Suprapubic skin (tissue), 4 donors: ENCODE data around the gene FAT2. TPM values are rescaled to one million over a fixed set of nuclear protein-coding genes. Genes with fewer than 3 reads are reported as not detected.
"Not testable (repeated sequence)": the region's sequence is repeated elsewhere in the genome, so short reads cannot be mapped to it uniquely, and the experiment has no call there.

ENCODE experiments used
- DNase-seq, 2 donors: peaks; one replicate each; pipeline ENCODE4 v3.0.0-alpha.2; 2019; ENCODE audit warnings: low spot score in 2 of 2
- H3K27ac ChIP-seq: fragments of 200-600 bp; sonication (generic); one replicate; pipeline ENCODE4 v1.5.1; 2019
- H3K27me3 ChIP-seq: fragments of 200-600 bp; sonication (generic); one replicate; pipeline ENCODE4 v1.5.1; 2019
- H3K36me3 ChIP-seq: fragments of 200-600 bp; sonication (generic); one replicate; pipeline ENCODE4 v1.5.1; 2019
- H3K4me1 ChIP-seq: fragments of 200-600 bp; sonication (generic); one replicate; pipeline ENCODE4 v1.5.1; 2019
- H3K4me3 ChIP-seq: fragments of 200-600 bp; sonication (generic); one replicate; pipeline ENCODE4 v1.5.1; 2019; ENCODE audit warnings: mild to moderate bottlenecking
- H3K9me3 ChIP-seq: fragments of 200-600 bp; sonication (generic); one replicate; pipeline ENCODE4 v1.5.1; 2019
- EP300 ChIP-seq: sonication (generic); formaldehyde crosslinking; IDR thresholded peaks from one replicate; pipeline ENCODE4 v1.6.1; 2017; ENCODE audit warnings: antibody characterized with exemption
- POLR2A ChIP-seq, 2 donors: fragments of 450-650 bp; IDR thresholded peaks; one replicate each; pipeline ENCODE4 v1.6.1; 2017; ENCODE audit warnings: antibody characterized with exemption in 2 of 2, mild to moderate bottlenecking in 2 of 2, moderate library complexity in 2 of 2
- POLR2AphosphoS5 ChIP-seq, 3 donors: sonication (generic); formaldehyde crosslinking; IDR thresholded peaks; one replicate each; pipeline ENCODE4 v1.6.1; 2017; ENCODE audit warnings: antibody characterized with exemption in 3 of 3
- WGBS: methylation state at CpG from one replicate; pipeline ENCODE4 v1.1.5; 2018; 5-methylcytosine and 5-hydroxymethylcytosine counted together
- total RNA-seq, 4 donors: library from RNA; depleted of rRNA; stranded (reverse); fragments of >200 nt; gene quantifications; one replicate each; pipeline ENCODE4 v1.1.0, GENCODE V29; 2016
- TF ChIP-seq, protein P1 (sequence below), 2 donors: fragments of 200-600 bp in 1 of 2; fragments of 450-650 bp in 1 of 2; sonication (generic) in 1 of 2; IDR thresholded peaks; one replicate each; pipeline ENCODE4 v1.5.1; 2016 to 2019; ENCODE audit warnings: antibody characterized with exemption in 2 of 2, mild to moderate bottlenecking in 1 of 2, moderate library complexity in 1 of 2

Gene FAT2
- total RNA-seq, 4 donors from 2014 or later: 107 to 205 (median 164) TPM

DNA sequence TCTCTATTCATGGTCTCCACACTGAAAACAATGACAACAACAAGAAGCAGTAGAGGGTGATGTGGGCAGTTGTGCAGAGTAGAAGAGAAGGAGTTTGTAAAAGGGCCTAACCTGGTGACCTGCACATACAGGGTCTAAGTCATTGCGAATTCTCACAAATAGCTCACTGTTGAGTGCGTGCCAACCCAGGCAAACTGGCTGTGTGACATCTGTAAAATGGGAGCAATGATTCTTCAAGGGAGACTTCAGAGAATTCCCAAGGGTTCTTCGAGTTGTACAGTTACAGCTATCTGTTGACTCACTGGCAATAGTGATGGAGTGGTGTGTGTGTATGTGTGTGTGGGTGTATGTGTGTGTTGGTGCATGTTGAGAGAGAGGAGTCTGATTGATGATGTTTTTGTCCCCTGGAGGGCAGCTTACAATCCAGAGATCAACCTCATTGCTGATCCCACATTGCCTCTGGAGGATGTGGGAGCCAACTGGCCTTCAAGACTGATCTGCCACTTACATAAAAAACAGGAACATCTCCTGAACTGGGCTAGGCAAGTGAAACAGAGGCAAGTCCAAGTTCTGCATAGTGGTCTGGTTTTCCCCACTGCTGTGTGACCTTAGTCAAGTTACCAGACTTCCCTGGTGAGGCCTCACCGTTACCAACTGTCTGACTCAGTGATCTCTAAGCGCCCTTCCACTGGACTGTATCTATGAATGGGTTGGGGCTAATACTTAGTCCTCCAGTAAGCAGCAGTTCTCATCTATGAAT is 3.2 kb downstream of the FAT2 start:
- WGBS: 71% methylated on average over 5 of the region's 5 CpGs

DNA sequence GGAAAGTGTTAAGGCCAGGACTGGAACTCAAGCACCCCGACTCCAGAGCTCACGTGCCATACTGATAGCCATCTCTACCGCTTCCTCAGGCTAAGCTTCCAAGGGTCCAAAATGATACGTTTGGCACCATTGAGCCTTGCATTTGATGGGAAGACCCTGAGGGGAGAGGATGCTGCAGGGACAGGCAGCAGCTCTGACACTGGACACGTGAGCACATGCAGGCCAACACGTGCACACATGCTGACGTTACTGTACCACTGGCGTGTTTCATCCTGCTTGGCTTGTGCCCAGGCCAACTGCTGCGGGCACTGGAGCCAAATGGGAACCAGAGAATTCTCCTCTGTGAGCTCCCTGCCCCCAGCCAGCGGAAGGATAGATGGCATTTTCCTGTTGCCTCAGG is 5.2 kb downstream of the FAT2 start:
- Histone ChIP-seq H3K4me1 (peaks cover 64% of the 10 kb centered on the region), H3K27me3 (no peaks in the 10 kb centered on the region), H3K4me3 (no peak overlapping the region), H3K27ac (peak overlapping the region; percentile 64), H3K9me3 (no peaks in the 10 kb centered on the region), H3K36me3 (no peaks in the 10 kb centered on the region)
- 38% methylated on average over 10 of the region's 10 CpGs for WGBS
- no peak for TF ChIP-seq POLR2A (IDR thresholded peaks at IDR 0.05)
- TF ChIP-seq POLR2AphosphoS5 (IDR thresholded peaks at IDR 0.05): peak in 2 of 3 donors; percentile 85 to 88
- DNase-seq: peak in 1 of 2 donors; percentile 76

More for the DNA sequence above, 3.2 kb downstream of the FAT2 start:
- no peaks in the 10 kb centered on the region for H3K36me3 ChIP-seq
- H3K4me1 ChIP-seq: peaks cover 54% of the 10 kb centered on the region
- DNase-seq: no peak
- no peaks in the 10 kb centered on the region for H3K9me3 ChIP-seq
- H3K27ac ChIP-seq: no peak overlapping the region
- no peaks in the 10 kb centered on the region for H3K27me3 ChIP-seq
- TF ChIP-seq, protein P1, sequence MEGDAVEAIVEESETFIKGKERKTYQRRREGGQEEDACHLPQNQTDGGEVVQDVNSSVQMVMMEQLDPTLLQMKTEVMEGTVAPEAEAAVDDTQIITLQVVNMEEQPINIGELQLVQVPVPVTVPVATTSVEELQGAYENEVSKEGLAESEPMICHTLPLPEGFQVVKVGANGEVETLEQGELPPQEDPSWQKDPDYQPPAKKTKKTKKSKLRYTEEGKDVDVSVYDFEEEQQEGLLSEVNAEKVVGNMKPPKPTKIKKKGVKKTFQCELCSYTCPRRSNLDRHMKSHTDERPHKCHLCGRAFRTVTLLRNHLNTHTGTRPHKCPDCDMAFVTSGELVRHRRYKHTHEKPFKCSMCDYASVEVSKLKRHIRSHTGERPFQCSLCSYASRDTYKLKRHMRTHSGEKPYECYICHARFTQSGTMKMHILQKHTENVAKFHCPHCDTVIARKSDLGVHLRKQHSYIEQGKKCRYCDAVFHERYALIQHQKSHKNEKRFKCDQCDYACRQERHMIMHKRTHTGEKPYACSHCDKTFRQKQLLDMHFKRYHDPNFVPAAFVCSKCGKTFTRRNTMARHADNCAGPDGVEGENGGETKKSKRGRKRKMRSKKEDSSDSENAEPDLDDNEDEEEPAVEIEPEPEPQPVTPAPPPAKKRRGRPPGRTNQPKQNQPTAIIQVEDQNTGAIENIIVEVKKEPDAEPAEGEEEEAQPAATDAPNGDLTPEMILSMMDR (IDR thresholded peaks at IDR 0.05): no peak
- TF ChIP-seq POLR2A (IDR thresholded peaks at IDR 0.05): no peak
- no peak for TF ChIP-seq POLR2AphosphoS5 (IDR thresholded peaks at IDR 0.05)
- no peak overlapping the region for H3K4me3 ChIP-seq

DNA sequence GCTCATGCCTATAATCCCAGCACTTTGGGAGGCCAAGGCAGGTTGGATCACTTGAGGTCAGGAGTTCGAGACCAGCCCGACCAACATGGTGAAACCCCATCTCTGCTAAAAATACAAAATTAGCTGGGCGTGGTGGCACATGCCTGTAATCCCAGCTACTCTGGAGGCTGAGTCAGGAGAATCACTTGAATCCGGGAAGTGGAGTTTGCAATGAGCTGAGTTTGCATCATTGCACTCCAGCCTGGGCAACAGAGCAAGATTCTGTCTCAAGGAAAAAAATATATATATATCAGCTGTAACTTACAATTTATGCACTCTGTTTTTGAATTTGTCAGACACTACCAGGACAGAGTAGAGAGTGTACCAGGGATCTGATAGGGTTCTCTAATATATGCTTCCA is 5.8 kb downstream of the FAT2 start:
- not testable (repeated sequence) for H3K27me3 ChIP-seq, H3K9me3 ChIP-seq, H3K36me3 ChIP-seq, DNase-seq, H3K4me3 ChIP-seq
- H3K4me1 ChIP-seq: peaks cover 70% of the 10 kb centered on the region
- whole genome bisulfite sequencing: 35% methylated on average over 4 of the region's 4 CpGs
- peak overlapping the region; percentile 64 for H3K27ac ChIP-seq

DNA sequence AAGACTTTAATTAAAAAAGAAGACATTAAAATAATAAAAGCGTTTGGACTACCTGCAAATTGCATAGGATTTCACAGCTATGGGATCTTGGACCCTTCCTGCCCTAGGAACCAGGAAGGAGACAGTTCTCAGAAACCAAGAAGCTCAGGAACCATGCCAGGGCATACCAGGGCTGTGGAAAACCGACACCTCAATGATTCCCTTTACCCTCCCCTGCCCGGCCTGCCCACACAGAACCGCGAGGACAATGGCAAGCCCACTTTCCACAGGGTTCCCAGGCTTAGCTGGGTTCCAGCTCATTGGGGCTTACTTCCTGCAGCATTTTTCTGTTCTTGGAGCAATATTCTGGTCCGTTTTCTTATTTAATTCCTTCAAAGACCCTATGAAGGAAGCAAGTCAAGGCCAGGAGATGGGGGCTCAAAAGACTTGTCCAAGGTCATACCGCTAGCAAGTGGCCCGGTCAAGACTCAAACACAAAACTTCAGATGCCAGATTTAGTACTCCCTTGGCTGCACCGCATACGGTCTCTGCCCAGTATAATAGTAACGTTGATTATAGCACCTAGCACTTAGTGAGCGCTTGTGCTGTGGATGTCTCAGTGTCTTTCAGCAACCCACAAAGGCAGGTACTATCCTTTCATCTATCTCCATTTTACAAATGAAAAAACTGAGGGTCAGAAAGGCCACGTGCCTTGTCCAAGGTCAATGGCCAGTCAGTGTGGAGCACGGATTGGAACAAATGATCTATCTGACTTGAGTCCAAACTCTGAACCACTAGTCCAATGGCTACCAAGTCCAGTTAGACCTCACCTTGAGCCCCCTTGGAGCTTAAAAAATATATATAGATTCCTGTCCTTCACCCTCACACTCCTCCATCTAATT is 6.8 kb downstream of the FAT2 start:
- H3K27ac ChIP-seq: peak overlapping the region; percentile 64
- TF ChIP-seq, protein P1 (IDR thresholded peaks at IDR 0.05): no peak
- TF ChIP-seq EP300: no peak
- TF ChIP-seq POLR2A (IDR thresholded peaks at IDR 0.05): no peak
- no peak for TF ChIP-seq POLR2AphosphoS5 (IDR thresholded peaks at IDR 0.05)
- no peak overlapping the region for H3K4me3 ChIP-seq
- WGBS: 70% methylated on average over 14 of the region's 14 CpGs
- DNase-seq: no peak
- no peaks in the 10 kb centered on the region for H3K27me3 ChIP-seq
- H3K36me3 ChIP-seq: no peaks in the 10 kb centered on the region
- H3K9me3 ChIP-seq: no peaks in the 10 kb centered on the region
- peaks cover 70% of the 10 kb centered on the region for H3K4me1 ChIP-seq

DNA sequence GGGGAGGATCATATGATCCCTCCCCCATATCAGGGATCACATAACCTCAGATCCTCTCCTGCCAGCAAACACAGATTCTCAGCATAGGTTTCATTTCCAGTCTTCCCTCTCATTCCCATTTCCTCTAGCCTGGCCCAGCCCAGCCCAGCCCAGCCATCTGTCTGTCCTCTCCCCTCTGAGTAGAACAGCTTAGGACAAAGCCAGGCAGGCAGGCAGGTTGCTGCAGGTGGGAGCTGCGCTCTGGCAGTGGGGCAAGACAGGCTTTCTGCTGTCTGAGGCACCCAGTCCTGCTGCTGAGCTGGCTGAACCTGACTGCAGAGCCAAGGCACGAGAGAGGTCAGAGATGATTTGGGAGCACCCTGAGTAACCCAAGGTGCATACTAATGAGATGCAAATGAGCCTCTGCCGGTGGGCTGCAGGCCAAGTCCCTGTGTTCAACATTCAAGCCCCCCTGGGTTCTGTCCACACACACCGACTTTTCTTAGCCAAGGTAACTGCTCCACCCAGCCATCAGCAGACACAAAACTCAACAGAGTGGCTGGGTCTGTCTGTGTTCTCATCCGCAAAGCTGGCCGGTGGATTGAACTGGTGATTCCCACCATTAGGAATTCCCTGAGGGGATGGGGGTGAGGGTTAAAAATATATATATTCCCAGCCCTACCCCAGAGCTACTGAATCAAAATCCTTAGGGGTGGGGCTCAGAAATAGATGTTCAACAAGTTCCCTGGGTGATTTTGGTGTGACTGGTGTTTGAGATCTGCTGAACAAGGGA is 9.1 kb downstream of the FAT2 start:
- WGBS: 74% methylated on average over 3 of the region's 6 CpGs
- no peak overlapping the region for H3K4me3 ChIP-seq
- H3K36me3 ChIP-seq: no peaks in the 10 kb centered on the region
- H3K27me3 ChIP-seq: no peaks in the 10 kb centered on the region
- H3K27ac ChIP-seq: peak overlapping the region; percentile 68
- no peaks in the 10 kb centered on the region for H3K9me3 ChIP-seq
- no peak for DNase-seq
- H3K4me1 ChIP-seq: peaks cover 71% of the 10 kb centered on the region
- TF ChIP-seq POLR2A (IDR thresholded peaks at IDR 0.05) (no peak), EP300 (no peak), POLR2AphosphoS5 (IDR thresholded peaks at IDR 0.05) (no peak)
- TF ChIP-seq, protein P1 (IDR thresholded peaks at IDR 0.05): no peak
